Activated CD8-positive, alpha-beta T cell treated with anti-CD3 and anti-CD28 coated beads, Interleukin-2, amount 10 ng/mL, durations not matched to agents 7 days and 5 days (primary cell): ENCODE data around the gene EFHC1. TPM values are rescaled to one million over a fixed set of nuclear protein-coding genes. Genes with fewer than 3 reads are reported as not detected.

Experiments used
- ATAC-seq: fragments of 150-1000 bp; cut with Tn5 transposase; one replicate; pipeline ENCODE4 v1.10.0; 2021; ENCODE audit warnings: moderate library complexity
- CTCF ChIA-PET: fragments of 350-600 bp; sonication (Branson Sonifier 250); formaldehyde crosslinking; loops from one replicate; lab custom pipeline; 2021; ENCODE audit warnings: antibody characterized with exemption; lab: Charles Lee
- POLR2A ChIA-PET: fragments of 350-600 bp; sonication (Branson Sonifier 250); formaldehyde crosslinking; loops from one replicate; lab custom pipeline; 2021; ENCODE audit warnings: antibody characterized with exemption; lab: Charles Lee
- DNase-seq: peaks from one replicate; pipeline ENCODE4 v3.0.0-alpha.2; 2020
- H3K27ac Mint-ChIP-seq: one replicate; pipeline ENCODE4 v1.8.0; 2021; ENCODE audit warnings: mild to moderate bottlenecking, mixed read lengths
- H3K27me3 Mint-ChIP-seq: one replicate; pipeline ENCODE4 v1.8.0; 2021; ENCODE audit warnings: low read depth, mixed read lengths
- H3K36me3 Mint-ChIP-seq: one replicate; pipeline ENCODE4 v1.8.0; 2021; ENCODE audit warnings: low read depth, mixed read lengths
- H3K4me1 Mint-ChIP-seq: one replicate; pipeline ENCODE4 v1.8.0; 2021; ENCODE audit warnings: low read depth, mixed read lengths
- H3K4me3 Mint-ChIP-seq: one replicate; pipeline ENCODE4 v1.8.0; 2021; ENCODE audit warnings: mild to moderate bottlenecking, mixed read lengths
- H3K9me3 Mint-ChIP-seq: one replicate; pipeline ENCODE4 v1.8.0; 2022; ENCODE audit warnings: mixed read lengths; ENCODE audit not compliant: insufficient read depth
- total RNA-seq, 2 experiments: library from RNA; stranded (reverse); gene quantifications; one replicate each; pipeline ENCODE4 v1.2.3, GENCODE V29; 2021

Gene EFHC1
- total RNA-seq, 2 experiments from 2014 or later, result 1.4 to 2.5 TPM

DNA sequence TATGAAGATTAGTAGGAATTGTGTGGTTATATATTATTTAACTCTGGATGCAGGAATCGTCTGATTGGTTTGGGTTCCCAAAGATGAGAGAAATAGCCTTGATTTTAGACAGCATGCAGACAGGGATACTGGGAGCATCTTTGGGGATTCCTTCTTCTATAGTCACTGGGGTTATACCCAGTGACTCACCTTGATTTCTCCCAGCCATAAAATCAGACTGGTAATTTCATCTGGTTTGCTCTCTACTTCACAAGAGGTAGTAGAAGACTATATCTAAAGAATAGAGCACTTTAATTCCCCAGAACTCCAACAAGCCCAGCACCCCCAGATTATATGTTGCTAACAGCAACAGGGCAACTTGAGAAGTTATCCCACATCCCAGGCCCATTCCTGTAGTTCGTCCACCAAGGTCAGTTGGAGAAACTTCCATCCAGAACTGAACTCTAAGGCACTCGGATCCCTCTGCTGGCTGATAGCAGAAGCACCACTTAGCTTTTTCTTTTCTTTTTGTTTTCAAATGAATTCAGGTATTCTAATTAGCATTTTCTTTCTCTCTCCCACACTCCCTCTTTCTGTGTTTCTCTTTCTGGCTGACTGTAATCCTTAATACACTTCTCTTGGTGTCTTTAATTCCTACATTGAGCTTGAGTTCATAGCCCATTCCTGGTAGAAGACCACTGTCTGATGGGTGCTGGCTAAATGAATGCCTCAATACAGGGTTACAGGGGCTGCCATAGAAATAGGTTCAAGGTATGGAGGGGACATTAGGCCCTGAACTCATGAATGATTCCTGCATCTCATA, 20.4 kb upstream of the EFHC1 start:
- H3K9me3 Mint-ChIP-seq, result no peaks in the 10 kb centered on the region
- no peak overlapping the region for H3K4me3 Mint-ChIP-seq
- DNase-seq (peak; percentile 61), ATAC-seq (peak; percentile 25)
- CTCF ChIA-PET, result interaction anchor here (0.6 to 12.8 kb wide), 28 partner anchors 9 to 264 kb away, joined by 3 to 305 read pairs (median 6); partner anchors contain the start of genes EFHC1, MCM3 and PAQR8
- no peaks in the 10 kb centered on the region for H3K27me3 Mint-ChIP-seq
- peak overlapping the region; percentile 91 for H3K27ac Mint-ChIP-seq
- H3K36me3 Mint-ChIP-seq, result peaks cover 38% of the 10 kb centered on the region
- POLR2A ChIA-PET, result interaction anchor here (1.0 to 2.4 kb wide), 5 partner anchors 10 to 136 kb away, joined by 3 to 10 read pairs (median 4); partner anchors contain the start of genes MCM3 and PAQR8
- peaks cover 60% of the 10 kb centered on the region for H3K4me1 Mint-ChIP-seq

DNA sequence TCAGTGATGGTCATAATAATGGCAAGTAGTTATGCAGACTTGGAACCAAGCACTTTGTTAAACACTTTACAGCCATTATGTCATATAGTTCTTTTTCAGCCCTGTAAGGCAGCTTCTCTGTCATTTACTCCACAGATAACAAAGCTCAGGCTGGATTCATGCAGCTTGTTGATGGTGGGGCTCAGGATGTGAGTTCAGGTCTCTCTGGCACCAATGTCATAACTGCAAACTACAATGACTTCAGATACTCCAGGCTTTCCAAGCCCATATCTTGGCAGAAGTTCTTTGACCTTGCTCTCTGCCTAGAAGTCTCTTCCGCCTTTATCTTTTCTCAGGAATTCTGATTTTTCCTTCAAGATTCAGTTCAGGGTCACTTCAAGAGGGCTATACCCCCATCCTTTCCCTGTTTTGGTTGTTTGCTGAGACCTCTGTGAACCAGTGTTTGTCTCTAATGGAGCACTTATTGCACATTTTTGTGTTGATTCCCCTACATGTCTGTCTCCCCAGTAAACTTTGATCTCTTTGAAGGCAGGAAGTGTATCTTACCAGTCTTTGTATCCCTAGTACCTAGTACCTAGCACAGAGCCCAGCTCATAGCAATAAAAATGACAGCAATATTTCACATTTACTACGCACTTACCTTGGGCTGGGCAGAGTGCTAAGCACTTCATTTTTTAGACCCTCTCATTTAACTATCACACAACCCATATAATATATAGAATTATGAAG, 19.7 kb upstream of the EFHC1 start:
- no peaks in the 10 kb centered on the region for H3K9me3 Mint-ChIP-seq
- DNase-seq (no peak), ATAC-seq (no peak)
- H3K36me3 Mint-ChIP-seq, result peaks cover 41% of the 10 kb centered on the region
- peaks cover 55% of the 10 kb centered on the region for H3K4me1 Mint-ChIP-seq
- no peak overlapping the region for H3K4me3 Mint-ChIP-seq
- no peaks in the 10 kb centered on the region for H3K27me3 Mint-ChIP-seq
- no peak overlapping the region for H3K27ac Mint-ChIP-seq
- ChIA-PET POLR2A (interaction anchor here (1.0 to 2.4 kb wide), 5 partner anchors 11 to 137 kb away, joined by 3 to 10 read pairs (median 4); partner anchors contain the start of genes MCM3 and PAQR8), CTCF (interaction anchor here (0.6 to 12.8 kb wide), 29 partner anchors 8 to 263 kb away, joined by 3 to 305 read pairs (median 6); partner anchors contain the start of genes EFHC1, MCM3 and PAQR8)

- no peak overlapping the region for H3K27ac Mint-ChIP-seq
- ChIA-PET POLR2A (no interaction called here), CTCF (interaction anchor here (2.7 to 12.8 kb wide), 5 partner anchors 15 to 260 kb away, joined by 9 to 305 read pairs (median 79); partner anchors contain the start of genes EFHC1, MCM3 and PAQR8)
- no peak overlapping the region for H3K4me3 Mint-ChIP-seq
- DNase-seq, result no peak
- peaks cover 28% of the 10 kb centered on the region for H3K36me3 Mint-ChIP-seq
- peaks cover 30% of the 10 kb centered on the region for H3K4me1 Mint-ChIP-seq
- no peaks in the 10 kb centered on the region for H3K9me3 Mint-ChIP-seq
- no peaks in the 10 kb centered on the region for H3K27me3 Mint-ChIP-seq
- ATAC-seq, result no peak
Observed at GRCh38 chr6:52403086-52403485, 17.1 kb upstream of the EFHC1 start.

- peaks cover 24% of the 10 kb centered on the region for H3K4me1 Mint-ChIP-seq
- ATAC-seq (no peak), DNase-seq (no peak)
- H3K27me3 Mint-ChIP-seq, result no peaks in the 10 kb centered on the region
- H3K4me3 Mint-ChIP-seq, result no peak overlapping the region
- H3K9me3 Mint-ChIP-seq, result no peaks in the 10 kb centered on the region
- CTCF ChIA-PET, result interaction anchor here (2.7 to 12.8 kb wide), 4 partner anchors 15 to 259 kb away, joined by 9 to 305 read pairs (median 111); partner anchors contain the start of genes EFHC1 and MCM3
- POLR2A ChIA-PET, result no interaction called here
- peaks cover 30% of the 10 kb centered on the region for H3K36me3 Mint-ChIP-seq
- H3K27ac Mint-ChIP-seq, result no peak overlapping the region
Observed at GRCh38 chr6:52403627-52404026, 16.5 kb upstream of the EFHC1 start.

GRCh38 chr6:52405243-52405642, 14.9 kb upstream of the EFHC1 start:
- DNase-seq, result no peak
- Mint-ChIP-seq H3K36me3 (peaks cover 32% of the 10 kb centered on the region), H3K4me3 (no peak overlapping the region), H3K9me3 (no peaks in the 10 kb centered on the region), H3K4me1 (peaks cover 10% of the 10 kb centered on the region), H3K27me3 (no peaks in the 10 kb centered on the region), H3K27ac (no peak overlapping the region)
- ATAC-seq, result no peak
- POLR2A ChIA-PET, result no interaction called here
- CTCF ChIA-PET, result interaction anchor here (1.0 to 12.8 kb wide), 7 partner anchors 13 to 258 kb away, joined by 3 to 305 read pairs (median 9); partner anchors contain the start of genes EFHC1, MCM3 and PAQR8

DNA sequence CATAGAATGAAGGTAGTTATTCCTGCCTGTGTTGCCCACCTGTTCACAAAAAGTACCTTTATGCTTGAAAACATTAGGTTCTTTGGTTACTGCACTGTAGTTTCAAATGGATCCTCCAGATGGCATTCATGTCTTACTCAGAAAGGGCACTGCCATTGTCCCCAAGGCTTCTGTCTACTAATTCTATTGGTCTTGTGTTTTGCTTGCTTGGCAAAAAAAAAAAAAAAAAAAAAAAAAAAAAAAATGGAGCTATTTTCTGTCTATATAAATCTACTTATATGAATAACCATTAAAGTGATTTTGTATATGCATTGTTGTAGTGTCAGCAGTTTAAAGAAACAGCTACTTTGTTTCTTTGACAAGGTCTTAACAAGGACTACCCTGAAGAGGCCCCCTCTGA, 12.7 kb upstream of the EFHC1 start:
- Mint-ChIP-seq H3K36me3 (peaks cover 32% of the 10 kb centered on the region), H3K9me3 (no peaks in the 10 kb centered on the region)
- POLR2A ChIA-PET, result no interaction called here

DNA sequence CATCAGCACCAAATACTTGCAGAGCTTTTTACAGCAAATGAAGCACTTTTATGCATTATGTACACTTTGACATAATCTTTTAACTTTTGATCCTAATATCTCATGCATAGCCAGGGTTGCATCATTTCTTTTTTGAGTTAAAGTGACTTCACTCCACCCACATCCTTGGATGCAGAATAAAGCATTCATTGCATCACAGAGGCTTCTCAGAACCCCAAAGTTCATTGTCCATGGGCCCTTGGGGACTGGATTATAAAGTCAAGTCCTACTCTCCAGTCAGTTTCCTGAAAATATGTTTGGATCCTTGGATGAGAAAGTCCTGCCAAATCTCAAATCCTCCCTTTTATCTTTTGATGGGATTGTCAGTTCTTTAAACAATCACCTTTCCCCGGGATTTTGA, 10.6 kb upstream of the EFHC1 start:
- ChIA-PET CTCF (interaction anchor here (1.7 to 12.8 kb wide), 3 partner anchors 9 to 21 kb away, joined by 5 to 143 read pairs (median 12); no protein-coding TSS in a partner anchor), POLR2A (no interaction called here)
- DNase-seq (no peak), ATAC-seq (no peak)
- Mint-ChIP-seq H3K4me3 (no peak overlapping the region), H3K4me1 (peaks cover 2% of the 10 kb centered on the region), H3K27ac (no peak overlapping the region), H3K36me3 (peaks cover 15% of the 10 kb centered on the region), H3K9me3 (no peaks in the 10 kb centered on the region), H3K27me3 (no peaks in the 10 kb centered on the region)

More for the DNA sequence above, 12.7 kb upstream of the EFHC1 start:
- H3K4me1 Mint-ChIP-seq, result peaks cover 2% of the 10 kb centered on the region
- no peak overlapping the region for H3K27ac Mint-ChIP-seq
- DNase-seq, result peak; percentile 34
- no peaks in the 10 kb centered on the region for H3K27me3 Mint-ChIP-seq
- no peak overlapping the region for H3K4me3 Mint-ChIP-seq
- CTCF ChIA-PET, result interaction anchor here (0.8 to 12.8 kb wide), 12 partner anchors 8 to 258 kb away, joined by 3 to 143 read pairs (median 6); partner anchors contain the start of gene MCM3
- ATAC-seq, result peak; percentile 79

GRCh38 chr6:52410979-52411378, 9.2 kb upstream of the EFHC1 start:
- DNase-seq (no peak), ATAC-seq (no peak)
- ChIA-PET CTCF (interaction anchor here (0.8 kb wide), 2 partner anchors 11 to 128 kb away, joined by 3 read pairs; no protein-coding TSS in a partner anchor), POLR2A (no interaction called here)
- Mint-ChIP-seq H3K27ac (no peak overlapping the region), H3K4me1 (peaks cover 13% of the 10 kb centered on the region), H3K9me3 (no peaks in the 10 kb centered on the region), H3K27me3 (no peaks in the 10 kb centered on the region), H3K36me3 (peaks cover 7% of the 10 kb centered on the region), H3K4me3 (no peak overlapping the region)

GRCh38 chr6:52411911-52412310, 8.2 kb upstream of the EFHC1 start:
- no peaks in the 10 kb centered on the region for H3K9me3 Mint-ChIP-seq
- H3K27me3 Mint-ChIP-seq, result no peaks in the 10 kb centered on the region
- ATAC-seq (no peak), DNase-seq (no peak)
- peaks cover 21% of the 10 kb centered on the region for H3K4me1 Mint-ChIP-seq
- POLR2A ChIA-PET, result no interaction called here
- no peak overlapping the region for H3K4me3 Mint-ChIP-seq
- CTCF ChIA-PET, result interaction anchor here (2.3 kb wide), 1 partner anchor 12 kb away, joined by 10 read pairs; no protein-coding TSS in a partner anchor
- H3K27ac Mint-ChIP-seq, result no peak overlapping the region
- peaks cover 4% of the 10 kb centered on the region for H3K36me3 Mint-ChIP-seq

- Mint-ChIP-seq H3K27me3 (no peaks in the 10 kb centered on the region), H3K4me3 (no peak overlapping the region), H3K36me3 (no peaks in the 10 kb centered on the region), H3K9me3 (no peaks in the 10 kb centered on the region), H3K27ac (peak overlapping the region; percentile 7), H3K4me1 (peaks cover 30% of the 10 kb centered on the region)
- no peak for ATAC-seq
- POLR2A ChIA-PET, result interaction anchor here (1.1 to 2.0 kb wide), 3 partner anchors 53 to 250 kb away, joined by 4 to 5 read pairs (median 5); partner anchors contain the start of gene PAQR8
- DNase-seq, result no peak
- CTCF ChIA-PET, result interaction anchor here (0.9 to 11.2 kb wide), 17 partner anchors 8 to 260 kb away, joined by 3 to 96 read pairs (median 6); partner anchors contain the start of genes MCM3 and PAQR8
Observed at GRCh38 chr6:52415333-52415732, 4.8 kb upstream of the EFHC1 start.
